Keratinocyte (primary cell): ENCODE data around the gene KCNMA1.

ENCODE experiments used
- EZH2 ChIP-seq: IDR thresholded peaks from one replicate; pipeline ENCODE4 v1.6.1; 2012; ENCODE audit warnings: inconsistent platforms, mild to moderate bottlenecking, low read length, moderate library complexity
- TF ChIP-seq, protein P1 (sequence below), 3 experiments: IDR thresholded peaks in 1 of 3; conservative IDR thresholded peaks in 1 of 3; optimal IDR thresholded peaks in 1 of 3; 2 replicates in 2 of 3; 3 replicates in 1 of 3; pipeline versions ENCODE3 to v1.5.1; 2011; ENCODE audit warnings: low read length in 3 of 3, mild to moderate bottlenecking in 3 of 3, moderate library complexity in 2 of 3, control low read depth in 1 of 3, inconsistent platforms in 1 of 3; ENCODE audit not compliant: insufficient read depth in 2 of 3; ENCODE audit errors: extremely low read depth in 1 of 3

- TF ChIP-seq, protein P1, sequence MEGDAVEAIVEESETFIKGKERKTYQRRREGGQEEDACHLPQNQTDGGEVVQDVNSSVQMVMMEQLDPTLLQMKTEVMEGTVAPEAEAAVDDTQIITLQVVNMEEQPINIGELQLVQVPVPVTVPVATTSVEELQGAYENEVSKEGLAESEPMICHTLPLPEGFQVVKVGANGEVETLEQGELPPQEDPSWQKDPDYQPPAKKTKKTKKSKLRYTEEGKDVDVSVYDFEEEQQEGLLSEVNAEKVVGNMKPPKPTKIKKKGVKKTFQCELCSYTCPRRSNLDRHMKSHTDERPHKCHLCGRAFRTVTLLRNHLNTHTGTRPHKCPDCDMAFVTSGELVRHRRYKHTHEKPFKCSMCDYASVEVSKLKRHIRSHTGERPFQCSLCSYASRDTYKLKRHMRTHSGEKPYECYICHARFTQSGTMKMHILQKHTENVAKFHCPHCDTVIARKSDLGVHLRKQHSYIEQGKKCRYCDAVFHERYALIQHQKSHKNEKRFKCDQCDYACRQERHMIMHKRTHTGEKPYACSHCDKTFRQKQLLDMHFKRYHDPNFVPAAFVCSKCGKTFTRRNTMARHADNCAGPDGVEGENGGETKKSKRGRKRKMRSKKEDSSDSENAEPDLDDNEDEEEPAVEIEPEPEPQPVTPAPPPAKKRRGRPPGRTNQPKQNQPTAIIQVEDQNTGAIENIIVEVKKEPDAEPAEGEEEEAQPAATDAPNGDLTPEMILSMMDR (optimal IDR thresholded peaks at IDR 0.05 in 1 of 3, IDR thresholded peaks at IDR 0.05 in 1 of 3, conservative IDR thresholded peaks at IDR 0.05 in 1 of 3; ENCODE audit: extremely low read depth in 1 of 3, insufficient read depth in 2 of 3, low read length in 3 of 3): no peak
- TF ChIP-seq EZH2: no peak
These were observed 41.6 kb upstream of the KCNMA1 start for GRCh38 chr10:77679217-77679616.
